HG02571 (cell line): ENCODE data around the gene MTARC2.

Experiments
- ATAC-seq: cut with Tn5 transposase; IDR thresholded peaks from one replicate; pipeline ENCODE4 v1.9.1; 2021; ENCODE audit warnings: mild to moderate bottlenecking, moderate library complexity; ENCODE audit not compliant: unreplicated experiment

MTARC2 gene

DNA sequence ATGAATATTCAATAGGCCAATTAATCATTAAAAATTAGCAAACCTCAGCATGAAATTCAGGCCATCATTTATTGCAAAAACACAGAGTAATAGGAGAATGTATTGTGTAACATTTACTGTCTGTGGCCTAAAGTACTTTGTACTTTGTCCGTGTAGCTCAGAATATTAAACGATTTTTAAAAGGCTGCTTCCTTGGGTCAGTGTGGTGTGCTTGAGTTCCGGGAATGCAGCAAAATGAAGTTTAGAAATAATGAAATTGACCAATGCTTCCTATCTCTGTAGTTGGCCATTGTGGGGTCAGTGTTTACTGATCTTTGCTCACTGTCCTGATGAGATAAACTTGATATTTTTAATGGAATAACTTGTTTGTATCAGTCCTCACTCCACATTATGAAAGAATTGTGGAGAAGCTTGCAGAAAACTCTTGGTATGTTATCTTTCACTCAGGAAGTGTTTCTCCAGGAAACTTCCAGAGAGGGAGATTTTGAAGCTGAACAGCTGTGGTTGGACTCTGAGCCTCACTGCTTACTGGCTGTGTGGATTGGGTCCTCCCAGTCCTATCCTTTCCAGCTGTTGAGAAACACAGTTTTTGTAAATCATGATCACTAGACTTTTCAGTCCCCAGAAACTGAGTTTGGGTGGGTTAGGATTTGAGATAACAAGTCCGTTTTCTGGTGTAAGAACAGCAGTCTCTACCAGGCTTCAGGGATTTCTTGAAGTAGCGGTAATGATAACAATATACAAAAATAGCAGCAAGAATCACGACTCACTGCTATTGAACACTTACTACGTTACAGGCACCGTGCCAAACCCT is 19.4 kb downstream of the MTARC2 start:
- ATAC-seq = peak; percentile 33

DNA sequence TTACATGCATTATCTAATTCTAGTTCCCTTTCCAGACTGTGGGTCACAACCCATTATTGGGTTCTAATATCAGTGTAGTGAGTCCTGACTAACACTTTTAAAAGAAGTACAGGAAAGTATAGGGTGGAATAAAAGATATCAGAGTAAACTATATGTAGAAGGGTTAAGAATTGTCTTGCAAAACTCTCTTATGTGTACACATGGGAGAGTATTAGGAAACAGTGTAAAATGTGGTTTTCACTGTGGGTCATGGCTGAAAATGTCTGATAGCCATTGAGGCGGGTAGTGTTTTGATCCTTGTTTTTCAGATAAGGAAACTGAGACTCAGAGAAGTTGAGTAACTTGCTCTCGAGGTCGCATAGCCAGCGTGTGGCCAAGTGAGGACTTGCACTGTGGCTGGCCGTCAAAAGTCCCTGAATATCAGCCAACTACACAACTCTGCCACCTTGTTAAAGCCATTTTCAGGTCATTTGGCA is 20.0 kb downstream of the MTARC2 start:
- peak; percentile 28 for ATAC-seq

DNA sequence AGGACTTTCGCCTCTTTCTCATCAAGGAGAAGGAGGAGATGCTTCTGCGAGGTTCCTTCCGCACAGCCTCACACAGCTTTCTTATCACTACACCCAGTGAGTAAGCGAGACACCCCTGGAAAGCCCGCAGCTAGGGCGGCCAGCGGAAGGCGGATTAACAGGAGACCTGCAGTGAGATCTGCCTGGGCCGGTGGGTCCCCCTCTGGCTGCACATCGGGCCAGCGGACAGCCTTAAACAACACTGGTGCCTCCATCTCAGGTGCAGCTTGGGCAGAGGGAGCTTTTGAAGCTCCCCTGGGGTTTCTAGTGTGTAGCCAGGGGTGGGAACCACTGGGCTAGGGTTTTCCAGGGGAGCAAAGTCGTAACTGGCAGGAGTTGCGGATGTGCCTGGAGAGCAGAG is 21.1 kb downstream of the MTARC2 start:
- ATAC-seq = no peak

DNA sequence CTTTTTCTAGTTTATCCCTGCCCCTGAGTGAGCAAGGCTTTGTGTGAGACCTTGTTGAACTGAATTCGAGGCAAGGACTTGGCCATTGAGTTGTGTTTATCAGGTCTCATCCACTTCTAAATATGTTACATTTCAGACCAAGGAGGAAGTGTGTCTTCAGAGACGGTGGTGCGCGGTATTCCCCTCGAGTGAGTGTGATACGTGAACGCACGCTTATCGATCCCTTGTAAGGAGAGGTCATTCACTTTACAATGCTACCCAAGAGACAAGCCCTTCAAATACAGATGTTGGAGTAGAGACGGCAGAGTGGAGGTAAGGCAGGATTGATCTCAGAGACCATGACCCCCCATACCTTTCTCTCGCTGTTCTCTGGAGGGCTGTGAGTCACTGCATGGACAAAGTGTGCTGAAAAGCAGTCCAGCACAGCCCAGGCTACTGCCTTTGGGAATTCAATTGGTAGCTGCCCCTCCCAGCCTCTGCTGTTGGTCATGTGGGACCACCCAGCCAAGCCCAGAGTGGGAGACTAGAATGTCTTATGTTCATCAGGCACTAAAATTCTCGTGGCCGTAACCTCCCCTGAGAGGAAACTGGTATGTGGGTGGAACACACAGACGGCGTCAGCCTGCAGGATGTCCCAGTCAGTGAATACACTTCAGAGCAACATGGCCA is 22.3 kb downstream of the MTARC2 start:
- peak; percentile 63 for ATAC-seq

DNA sequence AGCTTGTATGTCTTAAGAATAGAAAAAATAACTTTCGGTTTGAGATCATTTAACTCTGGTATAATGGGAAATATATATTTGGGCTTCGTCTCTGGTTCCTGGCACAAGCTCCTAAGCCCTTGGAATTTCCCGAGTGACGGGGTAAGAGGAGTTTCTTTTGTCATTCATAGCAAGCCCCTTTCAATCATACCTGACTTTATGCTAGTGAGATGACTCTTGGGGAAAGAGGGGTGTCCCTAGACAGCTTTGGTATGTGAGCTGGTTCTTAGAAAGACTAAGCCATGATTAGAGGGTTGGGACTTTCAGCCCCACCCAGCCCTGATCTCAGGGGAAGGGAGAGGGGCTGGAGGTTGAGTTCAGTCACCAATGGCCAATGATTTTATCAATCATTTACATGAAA is 24.7 kb downstream of the MTARC2 start:
- no peak for ATAC-seq

DNA sequence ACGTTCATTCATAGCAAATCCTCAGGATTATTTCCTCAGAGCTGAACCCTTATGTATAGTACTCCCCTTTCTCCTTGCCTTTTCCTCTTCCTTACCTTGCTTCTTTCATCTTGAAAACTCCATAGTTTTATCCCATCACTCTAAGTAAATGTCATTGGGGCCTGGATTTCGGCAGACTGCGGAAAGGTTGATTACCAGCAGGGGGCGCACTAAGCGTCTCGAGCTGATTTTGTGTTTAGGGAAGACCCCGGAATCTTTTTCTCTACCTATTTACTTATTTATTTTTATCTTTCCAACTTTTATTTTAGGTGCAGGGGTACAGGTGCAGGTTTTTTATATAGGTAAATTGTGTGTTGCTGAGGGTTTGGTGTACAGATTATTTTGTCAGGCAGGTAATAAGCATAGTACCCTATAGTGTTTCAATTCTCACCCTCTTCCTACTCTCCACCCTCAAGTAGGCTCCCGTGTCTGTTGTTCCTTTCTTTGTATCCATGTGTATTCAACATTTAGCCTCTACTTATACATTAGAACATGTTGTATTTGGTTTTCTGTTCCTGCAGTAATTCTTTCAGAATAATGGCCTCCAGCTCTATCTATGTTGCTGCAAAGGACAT is 27.2 kb downstream of the MTARC2 start:
- ATAC-seq = no peak

DNA sequence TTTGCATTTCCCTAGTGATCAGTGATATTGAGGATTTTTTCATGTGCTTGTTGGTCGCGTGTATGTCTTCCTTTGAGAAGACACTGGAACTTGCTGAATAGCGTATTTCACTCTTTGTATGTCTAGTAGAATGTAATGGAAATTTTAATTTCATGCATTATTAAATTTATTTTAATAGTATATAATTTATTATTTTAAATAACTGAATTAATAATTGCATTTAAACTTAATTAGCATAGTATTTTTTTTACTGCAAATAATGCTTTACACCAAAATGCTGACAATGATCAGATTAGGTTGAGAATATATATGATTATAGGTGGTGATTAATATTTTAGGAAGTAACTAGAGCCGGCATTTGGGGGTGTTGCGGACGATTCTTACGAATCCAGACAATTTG is 28.1 kb downstream of the MTARC2 start:
- ATAC-seq = no peak

DNA sequence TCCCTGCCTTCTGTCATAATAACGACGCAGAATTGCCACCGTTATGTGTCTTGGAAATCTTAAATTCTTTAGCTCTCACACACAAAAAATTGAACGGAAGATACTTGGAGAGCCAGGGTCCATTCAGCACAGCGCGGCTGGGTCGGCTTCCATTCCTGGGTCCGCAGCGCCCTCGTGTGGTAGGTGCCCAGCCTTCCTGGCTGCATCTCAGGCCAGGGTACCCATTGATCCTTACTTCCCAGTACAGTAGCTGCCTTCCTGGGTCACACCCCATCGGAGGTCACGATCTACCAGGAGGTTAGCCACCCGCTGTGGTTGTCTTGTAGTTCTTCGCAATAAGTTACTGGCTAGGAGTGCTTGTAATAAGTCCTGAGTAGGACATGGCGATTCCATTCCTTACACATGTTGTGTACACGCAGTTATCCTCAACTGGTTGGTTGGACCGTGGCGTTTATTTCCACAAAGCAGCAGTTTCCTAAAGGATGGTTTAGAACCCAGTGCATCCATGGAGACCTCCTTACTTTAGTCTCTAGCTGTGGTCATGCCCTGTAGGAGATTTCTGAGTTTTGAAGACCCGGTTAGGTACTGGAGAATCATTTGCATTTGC is 28.7 kb downstream of the MTARC2 start:
- ATAC-seq = peak; percentile 82

DNA sequence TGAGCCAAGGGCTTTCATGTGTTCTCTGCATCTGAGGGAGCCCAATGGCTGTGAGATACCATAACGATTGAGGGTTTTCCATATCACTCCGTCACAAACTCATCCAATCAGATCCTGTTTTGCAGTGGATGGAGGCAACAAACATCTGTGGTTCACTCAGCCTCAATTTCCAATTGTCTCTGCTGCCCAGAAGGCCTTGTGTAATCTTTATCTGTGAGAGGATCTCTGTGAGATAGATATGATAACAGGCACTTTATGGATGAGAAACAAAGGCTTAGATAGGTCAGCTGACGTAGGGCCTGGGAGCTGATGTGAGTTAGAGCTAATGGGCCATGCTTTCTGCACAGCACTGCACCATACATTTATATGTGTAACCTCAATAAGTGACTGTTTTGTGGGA is 35.3 kb downstream of the MTARC2 start:
- ATAC-seq = no peak

DNA sequence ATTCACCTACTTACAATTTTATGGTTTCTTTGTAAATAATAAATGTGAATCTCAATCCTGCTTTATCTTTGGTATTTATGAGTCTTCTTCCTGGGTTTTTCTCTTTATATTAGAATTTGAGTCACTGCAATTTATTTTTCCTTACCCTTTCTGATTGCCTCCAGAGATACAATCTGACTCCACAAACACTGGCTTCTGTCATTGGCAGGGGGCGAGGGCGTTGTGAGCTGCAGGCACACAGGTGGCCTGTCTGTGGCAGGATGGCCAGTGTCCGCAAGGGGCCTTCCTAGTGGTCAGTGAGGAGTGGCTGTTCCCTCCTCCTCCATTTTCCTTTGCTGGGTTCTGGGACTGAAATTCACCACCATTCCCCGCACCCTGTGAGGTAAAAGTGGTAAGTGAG is 36.6 kb downstream of the MTARC2 start:
- ATAC-seq = no peak

DNA sequence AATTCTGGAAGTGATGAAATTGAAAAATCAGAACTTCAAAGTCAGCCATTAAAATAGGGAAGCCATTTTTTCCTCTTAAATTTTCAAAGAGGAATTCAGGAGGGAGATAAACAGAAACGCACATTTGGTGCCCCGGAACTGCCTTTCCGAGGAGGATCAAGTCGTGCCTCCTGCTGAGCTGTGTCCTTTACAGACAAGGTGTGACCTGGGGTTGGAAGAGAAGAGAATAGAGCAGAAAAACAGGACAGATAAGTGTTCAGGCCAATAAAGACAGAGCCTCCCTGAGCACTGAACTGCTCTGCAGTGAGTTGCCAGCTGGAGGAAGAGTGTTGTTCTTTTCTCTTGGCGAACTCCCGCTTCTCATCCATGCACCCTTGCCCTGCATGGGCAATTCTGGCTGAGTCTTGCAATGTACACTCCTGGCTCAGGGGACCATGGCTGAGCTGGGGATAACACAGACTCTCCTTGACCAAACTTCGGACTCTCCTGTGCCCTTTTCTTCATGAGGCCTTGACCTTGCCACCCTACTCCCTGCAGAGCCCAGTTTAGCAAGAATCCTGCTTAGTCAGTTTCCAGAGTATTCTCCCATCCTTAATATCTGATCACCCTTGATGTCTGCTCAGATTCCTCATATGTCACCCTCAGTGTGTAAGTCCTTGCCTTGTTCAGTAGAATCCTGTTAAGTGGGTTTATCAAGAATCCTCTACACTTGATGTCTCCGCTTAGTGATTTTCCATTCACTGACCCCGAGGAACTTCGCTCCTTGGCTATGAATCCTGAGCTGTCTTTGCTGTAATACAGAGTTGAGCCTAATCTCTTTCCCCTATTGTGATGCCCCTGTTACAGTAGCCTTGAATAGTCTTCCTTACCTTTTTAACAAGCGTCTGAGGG is 37.3 kb downstream of the MTARC2 start:
- ATAC-seq = no peak

DNA sequence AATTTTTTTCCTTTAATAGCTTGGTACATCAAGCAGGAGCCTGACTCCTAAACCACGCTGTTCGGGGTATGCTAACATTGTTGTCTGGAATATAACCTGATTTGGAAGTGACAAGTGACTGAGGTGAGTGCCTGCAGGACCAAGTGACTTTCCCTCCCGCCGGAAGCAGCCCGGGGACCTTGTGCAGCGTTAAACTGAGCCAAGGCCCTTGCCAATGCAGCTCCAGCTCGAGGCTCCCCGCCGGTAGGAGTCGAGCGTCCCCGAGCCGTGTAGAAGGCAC is 37.9 kb downstream of the MTARC2 start:
- ATAC-seq = no peak

DNA sequence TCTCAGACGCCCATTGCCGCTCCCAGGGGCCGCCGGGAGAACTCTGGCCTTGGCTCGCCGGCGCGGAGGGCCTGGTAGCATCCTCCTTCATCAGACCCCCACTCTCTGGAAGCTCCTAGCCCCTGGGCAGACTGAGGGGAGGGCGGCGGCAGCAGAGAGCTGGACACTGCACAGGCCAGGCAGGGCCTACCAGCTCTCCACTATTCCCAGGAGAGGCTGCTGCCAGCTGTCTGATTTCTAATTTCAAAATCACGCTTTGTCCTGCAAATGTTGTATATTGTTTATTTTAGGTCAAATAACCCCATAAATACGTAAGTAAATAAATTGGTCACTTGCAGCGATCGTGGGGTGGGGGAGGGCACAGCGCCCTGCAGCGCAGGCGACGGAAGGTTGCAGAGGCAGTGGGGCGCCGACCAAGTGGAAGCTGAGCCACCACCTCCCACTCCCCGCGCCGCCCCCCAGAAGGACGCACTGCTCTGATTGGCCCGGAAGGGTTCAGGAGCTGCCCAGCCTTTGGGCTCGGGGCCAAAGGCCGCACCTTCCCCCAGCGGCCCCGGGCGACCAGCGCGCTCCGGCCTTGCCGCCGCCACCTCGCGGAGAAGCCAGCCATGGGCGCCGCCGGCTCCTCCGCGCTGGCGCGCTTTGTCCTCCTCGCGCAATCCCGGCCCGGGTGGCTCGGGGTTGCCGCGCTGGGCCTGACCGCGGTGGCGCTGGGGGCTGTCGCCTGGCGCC is 38.4 kb downstream of the MTARC2 start, which contains the start of gene MTARC1:
MTARC1 (plus strand) TSS at position 577 of the 732 bp plus-strand sequence; CDS start at position 609, 32 bp downstream.
- no peak for ATAC-seq

DNA sequence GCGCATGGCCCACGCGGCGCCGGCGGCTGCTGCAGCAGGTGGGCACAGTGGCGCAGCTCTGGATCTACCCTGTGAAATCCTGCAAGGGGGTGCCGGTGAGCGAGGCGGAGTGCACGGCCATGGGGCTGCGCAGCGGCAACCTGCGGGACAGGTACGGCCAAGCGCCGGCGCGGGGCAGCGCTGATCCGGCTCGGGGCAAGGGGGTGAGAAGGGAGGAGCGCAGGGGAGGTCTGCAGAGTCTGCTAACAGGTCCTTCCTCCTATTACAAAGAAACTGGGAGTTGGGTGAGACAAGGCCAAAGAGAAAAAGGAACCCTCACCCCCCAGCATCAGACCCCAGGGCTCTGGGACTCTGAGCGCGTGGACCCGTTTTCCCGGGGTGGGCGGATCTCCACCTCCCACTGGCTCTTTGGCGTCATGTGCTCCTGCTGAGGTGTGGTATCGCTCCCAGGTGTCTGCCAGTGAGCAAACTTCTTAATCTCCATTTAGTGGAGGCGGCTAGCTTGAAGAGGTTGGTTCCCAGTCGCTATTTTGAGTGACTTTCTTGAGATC is 39.0 kb downstream of the MTARC2 start:
- no peak for ATAC-seq

DNA sequence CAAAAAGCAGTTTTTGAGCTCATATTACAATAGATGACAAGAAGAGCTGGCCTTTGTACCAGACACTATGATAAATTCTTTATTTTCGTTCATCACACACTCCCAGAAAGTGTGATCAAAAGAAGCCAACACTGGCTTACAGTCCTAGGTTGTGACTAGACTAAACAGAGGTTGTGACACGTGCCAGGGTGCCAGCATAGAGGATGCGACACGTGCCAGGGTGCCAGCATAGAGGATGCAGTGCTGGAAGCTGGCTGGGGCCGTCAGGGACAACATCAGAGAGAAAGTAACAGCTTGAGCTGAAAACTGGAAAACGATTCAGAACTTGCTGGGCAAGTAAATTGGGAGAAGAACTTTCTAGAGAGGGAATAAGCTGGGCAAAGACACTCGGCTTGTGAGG is 40.8 kb downstream of the MTARC2 start:
- no peak for ATAC-seq

DNA sequence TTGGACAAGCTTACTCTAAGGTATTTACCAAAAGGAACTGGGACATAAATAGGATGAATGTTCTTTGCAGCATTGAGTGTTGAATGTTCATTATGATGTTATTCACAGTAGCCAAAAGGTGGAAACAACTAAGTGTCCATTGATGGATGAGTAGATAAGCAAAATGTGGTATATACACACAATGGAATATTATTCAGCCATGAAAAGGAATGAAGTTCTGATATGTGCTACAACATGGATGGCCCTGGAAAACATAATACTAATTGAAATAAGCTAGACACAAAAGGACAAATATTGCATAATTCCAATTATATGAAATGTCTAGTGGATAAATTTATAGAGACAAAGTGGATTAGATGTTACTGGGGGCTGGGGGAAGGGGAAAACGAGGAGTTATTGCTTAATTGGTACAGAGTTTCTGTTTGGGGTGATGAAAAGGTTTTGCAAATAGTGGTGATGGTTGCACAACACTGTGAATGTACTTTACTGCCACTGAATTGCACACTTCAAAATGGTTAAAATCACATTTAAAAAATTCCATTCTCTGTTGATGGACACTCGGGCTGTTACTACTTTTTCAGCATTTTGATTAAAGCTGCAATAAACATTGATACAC is 41.5 kb downstream of the MTARC2 start:
- ATAC-seq = no peak

DNA sequence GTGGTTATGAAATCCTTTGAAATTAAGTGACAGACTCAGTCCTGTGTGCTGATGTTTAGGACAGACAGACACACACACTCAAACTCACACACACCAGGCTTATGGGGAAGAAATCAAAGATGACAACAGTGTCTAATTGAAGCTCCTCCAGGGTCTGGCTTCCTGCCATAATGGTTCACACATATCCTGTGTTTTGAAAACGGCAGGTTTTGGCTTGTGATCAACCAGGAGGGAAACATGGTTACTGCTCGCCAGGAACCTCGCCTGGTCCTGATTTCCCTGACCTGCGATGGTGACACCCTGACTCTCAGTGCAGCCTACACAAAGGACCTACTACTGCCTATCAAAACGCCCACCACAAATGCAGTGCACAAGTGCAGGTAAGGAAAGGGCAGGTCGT is 43.2 kb downstream of the MTARC2 start:
- no peak for ATAC-seq

DNA sequence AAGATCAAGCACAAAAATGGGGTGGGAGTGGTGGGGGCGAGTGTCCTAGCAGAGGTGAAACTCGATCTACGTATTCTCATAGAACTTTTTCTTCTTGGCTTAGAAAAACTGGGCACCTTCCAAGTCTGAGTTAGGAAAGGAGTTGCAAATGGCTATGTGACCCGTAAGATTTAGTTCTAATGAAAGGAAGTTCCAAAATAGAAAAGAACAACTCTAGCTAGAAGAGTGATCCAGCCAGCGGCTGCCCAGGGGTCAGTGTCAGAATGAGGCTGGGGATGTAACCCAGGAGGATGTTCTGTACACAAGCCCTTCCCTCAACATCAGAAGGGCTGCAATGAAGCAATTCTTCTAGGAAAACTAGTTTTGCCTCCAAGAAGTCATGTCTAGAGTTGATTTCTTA is 43.8 kb downstream of the MTARC2 start:
- no peak for ATAC-seq

DNA sequence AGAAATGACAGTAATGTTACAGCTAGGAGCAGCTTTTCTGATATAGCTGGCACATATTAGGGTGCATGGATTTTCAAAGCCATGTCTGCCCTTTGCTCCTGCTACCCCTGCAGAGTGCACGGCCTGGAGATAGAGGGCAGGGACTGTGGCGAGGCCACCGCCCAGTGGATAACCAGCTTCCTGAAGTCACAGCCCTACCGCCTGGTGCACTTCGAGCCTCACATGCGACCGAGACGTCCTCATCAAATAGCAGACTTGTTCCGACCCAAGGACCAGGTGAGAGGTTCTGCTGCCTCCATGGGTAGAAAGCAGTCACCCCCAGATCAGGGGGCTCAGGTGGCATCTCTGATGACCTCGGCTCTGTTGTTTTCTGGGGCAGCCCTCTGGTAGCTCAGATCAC is 48.4 kb downstream of the MTARC2 start:
- ATAC-seq = no peak
